Neural progenitor cell (in vitro differentiated cells): Measurements from ENCODE around the gene CCNY. TPM values are rescaled to one million over a fixed set of nuclear protein-coding genes. Genes with fewer than 3 reads are reported as not detected.

ENCODE experiments used
- DNase-seq: peaks from one replicate; pipeline ENCODE4 v3.0.0-alpha.2; 2016; ENCODE audit warnings: low spot score
- H2AFZ ChIP-seq: fragments of 200-600 bp; sonication (generic); replicated peaks from 2 replicates; pipeline ENCODE4 v1.6.1; 2016; ENCODE audit warnings: antibody characterized with exemption
- H3F3A ChIP-seq: fragments of 200-600 bp; sonication (generic); 2 replicates; pipeline ENCODE4 v1.6.1; 2016; ENCODE audit warnings: antibody characterized with exemption, low read depth
- H3K27ac ChIP-seq: fragments of 200-600 bp; sonication (generic); 2 replicates; pipeline ENCODE4 v1.5.1; 2016; ENCODE audit warnings: mild to moderate bottlenecking
- H3K27me3 ChIP-seq: fragments of 200-600 bp; sonication (generic); 2 replicates; pipeline ENCODE4 v1.6.1; 2016; ENCODE audit warnings: mild to moderate bottlenecking, moderate library complexity
- H3K36me3 ChIP-seq: fragments of 200-600 bp; sonication (generic); 2 replicates; pipeline ENCODE4 v1.5.1; 2016
- H3K4me1 ChIP-seq: fragments of 200-600 bp; sonication (generic); 2 replicates; pipeline ENCODE4 v1.6.1; 2016; ENCODE audit warnings: mixed run types
- H3K4me2 ChIP-seq: fragments of 200-600 bp; sonication (generic); 2 replicates; pipeline ENCODE4 v1.6.1; 2016
- H3K4me3 ChIP-seq: fragments of 200-600 bp; sonication (generic); 2 replicates; pipeline ENCODE4 v1.5.1; 2016
- H3K79me2 ChIP-seq: fragments of 200-600 bp; sonication (generic); 2 replicates; pipeline ENCODE4 v1.6.1; 2016; ENCODE audit warnings: low read depth
- H3K9ac ChIP-seq: fragments of 200-600 bp; sonication (generic); 2 replicates; pipeline ENCODE4 v1.6.1; 2016
- H3K9me3 ChIP-seq: fragments of 200-600 bp; sonication (generic); 2 replicates; pipeline ENCODE4 v1.5.1; 2016; ENCODE audit warnings: low read depth
- H4K20me1 ChIP-seq: fragments of 200-600 bp; sonication (generic); 2 replicates; pipeline ENCODE4 v1.6.1; 2016; ENCODE audit warnings: low read depth
- H3K27ac Mint-ChIP-seq: 3 replicates; pipeline ENCODE4 v1.8.0; 2021; ENCODE audit warnings: mixed read lengths
- H3K27me3 Mint-ChIP-seq: 2 replicates; pipeline ENCODE4 v1.8.0; 2022; ENCODE audit warnings: low read depth, mild to moderate bottlenecking, inconsistent platforms, moderate library complexity, mixed read lengths; ENCODE audit not compliant: insufficient read depth
- H3K36me3 Mint-ChIP-seq: 3 replicates; pipeline ENCODE4 v1.8.0; 2021; ENCODE audit warnings: mixed read lengths
- H3K4me1 Mint-ChIP-seq: 3 replicates; pipeline ENCODE4 v1.8.0; 2021; ENCODE audit warnings: mixed read lengths
- H3K4me3 Mint-ChIP-seq: 3 replicates; pipeline ENCODE4 v1.8.0; 2021; ENCODE audit warnings: mild to moderate bottlenecking, moderate library complexity, mixed read lengths
- H3K9me3 Mint-ChIP-seq: 3 replicates; pipeline ENCODE4 v1.8.0; 2020; ENCODE audit warnings: mixed read lengths
- EZH2 ChIP-seq: fragments of 200-600 bp; sonication (generic); IDR thresholded peaks from 2 replicates; pipeline ENCODE4 v1.6.1; 2017; ENCODE audit warnings: antibody characterized with exemption, mild to moderate bottlenecking, moderate library complexity
- EZH2phosphoT487 ChIP-seq: fragments of 200-600 bp; sonication (generic); IDR thresholded peaks from 2 replicates; pipeline ENCODE4 v1.6.1; 2017; ENCODE audit warnings: antibody characterized with exemption
- total RNA-seq: library from RNA; depleted of rRNA; stranded (reverse); fragments of >200 nt; gene quantifications from 2 replicates; pipeline ENCODE4 v1.2.3, GENCODE V29; 2015; ENCODE audit warnings: low replicate concordance
- TF ChIP-seq, protein P1 (sequence below): fragments of 200-600 bp; sonication (generic); IDR thresholded peaks from 2 replicates; pipeline ENCODE4 v1.5.1; 2017; ENCODE audit warnings: antibody characterized with exemption, mild to moderate bottlenecking

The CCNY gene
- total RNA-seq, 1 donor from 2014 or later: 46.7 TPM

DNA sequence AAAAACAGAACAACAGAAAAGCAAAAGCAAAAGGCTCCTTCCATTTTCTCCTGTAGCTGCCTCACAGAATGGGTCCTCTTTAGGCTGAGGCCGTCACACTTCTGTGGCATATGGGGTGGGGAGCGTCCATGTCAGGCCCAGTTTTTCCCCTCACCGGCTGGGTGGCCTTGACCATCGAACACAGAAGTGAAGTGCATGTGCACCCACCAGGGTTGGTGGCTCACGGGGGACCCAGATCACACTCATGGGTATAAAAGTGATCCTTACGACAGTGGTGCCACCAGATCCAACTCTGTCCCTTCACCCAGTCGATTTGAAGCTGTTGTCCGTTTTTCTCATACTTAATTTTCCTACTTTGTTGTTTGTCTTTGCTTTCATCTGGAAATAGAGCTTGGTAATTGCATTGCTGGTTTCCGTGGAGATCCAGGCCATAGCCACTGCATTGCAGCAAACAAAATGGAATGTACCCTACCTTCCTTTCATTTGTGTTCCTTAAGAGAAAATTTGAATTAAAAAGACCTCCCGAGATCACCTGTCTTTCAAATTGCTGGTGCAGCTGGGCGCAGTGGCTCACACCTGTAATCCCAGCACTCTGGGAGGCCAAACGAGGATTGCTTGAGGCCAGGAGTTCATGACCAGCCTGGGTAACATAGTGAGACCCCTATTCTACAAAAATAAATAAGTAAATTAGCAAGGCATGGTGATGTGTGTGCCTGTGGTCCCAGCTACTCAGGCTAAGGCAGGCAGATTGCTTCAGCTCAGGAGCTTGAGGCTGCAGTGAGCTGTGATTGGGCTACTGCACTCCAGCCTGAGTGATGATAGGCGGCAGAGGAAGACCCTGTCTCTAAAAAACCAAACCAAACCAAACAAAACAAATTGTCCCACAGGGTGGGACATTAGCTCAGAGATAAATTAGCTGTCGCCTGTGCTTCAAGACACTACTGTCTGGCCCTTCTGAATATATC lies 258.1 kb downstream of the CCNY start:
- Histone ChIP-seq H3K27me3 (no peaks in the 10 kb centered on the region), H3F3A (no peaks in the 10 kb centered on the region), H3K9ac (no peak overlapping the region), H3K4me2 (peak overlapping the region; percentile 22), H3K27ac (no peak overlapping the region), H4K20me1 (no peaks in the 10 kb centered on the region), H3K4me1 (no peaks in the 10 kb centered on the region), H3K4me3 (no peak overlapping the region), H3K79me2 (no peaks in the 10 kb centered on the region), H3K9me3 (no peaks in the 10 kb centered on the region), H2AFZ (peak overlapping the region; percentile 72), H3K36me3 (no peaks in the 10 kb centered on the region)
- Mint-ChIP-seq H3K4me1 (peaks cover 14% of the 10 kb centered on the region), H3K27ac (peak overlapping the region; percentile 68), H3K4me3 (no peak overlapping the region), H3K36me3 (no peaks in the 10 kb centered on the region), H3K27me3 (peaks cover 10% of the 10 kb centered on the region), H3K9me3 (peaks cover 9% of the 10 kb centered on the region)
- DNase-seq: no peak
- TF ChIP-seq EZH2 (no peak), EZH2phosphoT487 (no peak)
- TF ChIP-seq, protein P1, sequence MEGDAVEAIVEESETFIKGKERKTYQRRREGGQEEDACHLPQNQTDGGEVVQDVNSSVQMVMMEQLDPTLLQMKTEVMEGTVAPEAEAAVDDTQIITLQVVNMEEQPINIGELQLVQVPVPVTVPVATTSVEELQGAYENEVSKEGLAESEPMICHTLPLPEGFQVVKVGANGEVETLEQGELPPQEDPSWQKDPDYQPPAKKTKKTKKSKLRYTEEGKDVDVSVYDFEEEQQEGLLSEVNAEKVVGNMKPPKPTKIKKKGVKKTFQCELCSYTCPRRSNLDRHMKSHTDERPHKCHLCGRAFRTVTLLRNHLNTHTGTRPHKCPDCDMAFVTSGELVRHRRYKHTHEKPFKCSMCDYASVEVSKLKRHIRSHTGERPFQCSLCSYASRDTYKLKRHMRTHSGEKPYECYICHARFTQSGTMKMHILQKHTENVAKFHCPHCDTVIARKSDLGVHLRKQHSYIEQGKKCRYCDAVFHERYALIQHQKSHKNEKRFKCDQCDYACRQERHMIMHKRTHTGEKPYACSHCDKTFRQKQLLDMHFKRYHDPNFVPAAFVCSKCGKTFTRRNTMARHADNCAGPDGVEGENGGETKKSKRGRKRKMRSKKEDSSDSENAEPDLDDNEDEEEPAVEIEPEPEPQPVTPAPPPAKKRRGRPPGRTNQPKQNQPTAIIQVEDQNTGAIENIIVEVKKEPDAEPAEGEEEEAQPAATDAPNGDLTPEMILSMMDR: no peak

DNA sequence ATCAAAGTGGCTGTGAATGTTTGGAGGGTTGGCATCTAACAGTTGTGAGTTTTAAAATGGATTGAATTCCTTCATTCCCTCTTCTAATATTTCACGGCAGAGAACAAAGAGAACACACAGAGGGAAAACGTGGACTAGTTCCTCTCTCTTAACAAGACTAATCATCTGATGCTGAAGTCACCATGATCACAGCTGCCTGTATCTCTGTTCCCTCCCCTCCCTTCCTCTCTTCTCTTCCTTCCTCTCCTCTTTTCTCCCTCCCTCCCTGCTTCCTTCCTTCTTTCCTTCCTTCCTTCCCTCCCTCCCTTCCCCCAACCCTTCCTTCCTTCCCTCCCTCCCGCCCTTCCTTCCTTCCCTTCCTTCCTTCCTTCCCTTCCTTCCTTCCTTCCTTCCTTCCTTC lies 258.8 kb downstream of the CCNY start:
- no peak for DNase-seq
- Histone ChIP-seq H3K4me3 (no peak overlapping the region), H3K79me2 (no peaks in the 10 kb centered on the region), H3F3A (no peaks in the 10 kb centered on the region), H3K27me3 (no peaks in the 10 kb centered on the region), H3K4me1 (no peaks in the 10 kb centered on the region), H3K36me3 (no peaks in the 10 kb centered on the region), H3K9ac (no peak overlapping the region), H3K4me2 (no peak overlapping the region), H4K20me1 (no peaks in the 10 kb centered on the region), H3K27ac (no peak overlapping the region), H3K9me3 (no peaks in the 10 kb centered on the region), H2AFZ (peak overlapping the region; percentile 72)
- Mint-ChIP-seq H3K9me3 (peaks cover 11% of the 10 kb centered on the region), H3K36me3 (no peaks in the 10 kb centered on the region), H3K4me3 (no peak overlapping the region), H3K27ac (no peak overlapping the region), H3K27me3 (peaks cover 10% of the 10 kb centered on the region), H3K4me1 (peaks cover 14% of the 10 kb centered on the region)
- TF ChIP-seq EZH2phosphoT487 (no peak), EZH2 (no peak)
- TF ChIP-seq, protein P1: no peak

DNA sequence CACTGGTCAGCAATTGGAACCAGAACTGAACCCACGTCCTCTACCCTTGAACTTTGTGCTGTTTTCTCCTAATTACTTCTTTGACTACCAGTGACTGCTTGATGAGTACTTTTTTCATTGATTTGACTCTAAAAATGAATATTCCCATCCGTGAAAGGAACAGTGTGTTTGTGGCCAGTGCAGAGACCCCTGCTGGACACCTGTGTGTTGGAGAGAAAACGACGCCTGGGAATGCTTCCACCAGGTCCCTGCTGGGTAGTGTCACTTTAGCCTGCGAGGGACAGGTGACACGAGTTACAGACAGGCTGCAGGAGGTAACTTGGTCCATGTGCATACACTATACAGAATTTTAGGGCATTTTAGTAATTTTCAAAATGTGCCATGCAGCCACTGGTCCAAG lies 262.1 kb downstream of the CCNY start:
- Histone ChIP-seq H3K36me3 (no peaks in the 10 kb centered on the region), H2AFZ (no peak overlapping the region), H3K9me3 (no peaks in the 10 kb centered on the region), H3F3A (no peaks in the 10 kb centered on the region), H3K4me3 (no peak overlapping the region), H4K20me1 (no peaks in the 10 kb centered on the region), H3K4me2 (no peak overlapping the region), H3K9ac (no peak overlapping the region), H3K4me1 (no peaks in the 10 kb centered on the region), H3K27me3 (no peaks in the 10 kb centered on the region), H3K27ac (no peak overlapping the region), H3K79me2 (no peaks in the 10 kb centered on the region)
- Mint-ChIP-seq H3K27me3 (peaks cover 11% of the 10 kb centered on the region), H3K4me3 (no peak overlapping the region), H3K27ac (no peak overlapping the region), H3K4me1 (peaks cover 15% of the 10 kb centered on the region), H3K9me3 (peaks cover 16% of the 10 kb centered on the region), H3K36me3 (no peaks in the 10 kb centered on the region)
- TF ChIP-seq EZH2phosphoT487 (no peak), EZH2 (no peak)
- TF ChIP-seq, protein P1: peak; percentile 54
- no peak for DNase-seq
